ENCODE results near the gene AIFM3. TPM values are rescaled to one million over a fixed set of nuclear protein-coding genes. Genes with fewer than 3 reads are reported as not detected.

AIFM3 gene
- total RNA-seq, 1 donor from 2014 or later = under 0.01 TPM

DNA sequence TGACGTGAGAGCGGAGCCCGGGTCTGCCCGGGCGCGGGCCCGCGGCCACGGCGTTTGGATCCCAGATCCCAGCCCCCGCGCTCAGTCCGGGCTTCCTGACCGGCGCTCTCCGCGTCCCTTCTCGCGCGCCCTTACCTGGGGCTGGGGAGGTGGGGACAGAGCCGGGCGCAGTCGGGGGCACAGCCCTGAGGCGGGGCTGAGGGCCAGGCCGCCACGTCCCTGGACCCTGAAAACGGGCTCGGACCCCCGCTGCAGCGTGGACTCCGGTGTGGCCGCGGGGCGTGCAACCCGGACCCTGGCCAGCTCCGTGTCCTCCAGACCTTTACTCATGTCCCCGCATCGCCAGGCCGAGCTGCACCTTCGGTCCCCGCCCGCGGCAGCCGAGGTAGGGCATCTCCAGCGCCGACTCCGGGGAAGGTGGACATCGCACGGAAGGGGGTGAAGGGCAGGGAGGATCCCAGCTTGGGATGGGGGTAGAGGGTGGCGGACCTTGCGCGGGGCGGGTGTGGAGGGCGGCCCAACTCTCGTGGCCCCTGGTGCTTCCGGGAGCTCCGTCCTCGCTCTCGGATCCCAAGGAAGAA lies 9.9 kb upstream of the AIFM3 start:
- H3K36me3 ChIP-seq (ENCODE audit: control insufficient read depth in 3 of 3, insufficient read depth in 3 of 3, low read length in 3 of 3) = peaks cover 0 to 10% (median 7%) of the 10 kb centered on the region in 3 donors
- peak overlapping the region; percentile 62 to 82 (median 68) for H3K4me3 ChIP-seq (ENCODE audit: low read length in 3 of 3)
- no peak overlapping the region for H3K27ac ChIP-seq (ENCODE audit: low read depth, low read length)
- H3K27me3 ChIP-seq (ENCODE audit: control insufficient read depth in 3 of 3, insufficient read depth in 3 of 3, low read length in 3 of 3) = peaks cover 2 to 3% (median 3%) of the 10 kb centered on the region in 3 donors
- H3K4me1 ChIP-seq (ENCODE audit: control insufficient read depth in 3 of 3, insufficient read depth in 3 of 3, low read length in 3 of 3) = peaks cover 17 to 37% (median 26%) of the 10 kb centered on the region in 3 donors
- peak overlapping the region; percentile 51 to 77 (median 56) for H3K9ac ChIP-seq (ENCODE audit: low read depth in 1 of 3, low read length in 3 of 3)
- H3K9me3 ChIP-seq (ENCODE audit: control insufficient read depth in 3 of 3, low read length in 3 of 3) = no peaks in the 10 kb centered on the region

DNA sequence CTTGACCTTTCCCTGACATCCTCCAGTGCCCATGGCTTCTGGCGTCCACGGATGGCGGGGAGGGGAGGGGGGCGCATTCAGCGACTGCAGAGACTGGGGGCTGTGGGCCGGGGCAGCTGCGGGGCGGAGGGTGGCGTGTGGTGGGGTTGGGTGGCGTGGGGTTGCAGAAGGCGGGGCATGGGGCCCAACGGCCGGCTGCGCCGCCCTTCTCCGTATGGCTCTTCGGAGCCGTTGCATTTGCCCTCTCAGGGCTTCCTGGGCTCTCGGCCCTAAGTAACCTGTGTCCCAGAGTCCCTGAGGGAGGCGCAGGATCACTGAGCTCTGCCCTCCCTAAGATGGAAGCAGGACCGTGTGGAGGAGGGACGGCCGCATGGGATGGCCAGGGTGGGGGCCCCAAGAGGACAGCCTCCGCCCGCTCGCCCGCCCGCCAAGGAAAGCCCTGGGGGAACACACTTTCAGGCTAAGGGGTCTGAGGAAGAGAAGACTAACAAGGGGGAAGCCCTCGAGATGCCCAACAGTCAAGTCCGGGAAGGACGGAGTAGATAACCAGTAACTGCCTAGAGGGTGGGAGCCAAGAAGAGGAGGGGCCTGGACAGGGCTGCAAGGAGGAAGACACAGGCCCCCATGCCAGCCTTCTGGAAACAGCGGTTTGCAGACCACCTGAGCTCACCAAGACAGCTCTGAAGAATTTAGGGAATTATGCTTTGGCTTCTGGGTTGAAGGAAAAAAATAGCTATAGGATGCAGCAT lies 9.2 kb upstream of the AIFM3 start:
- Histone ChIP-seq H3K27me3 (ENCODE audit: control insufficient read depth in 3 of 3, insufficient read depth in 3 of 3, low read length in 3 of 3) (peaks cover 6 to 8% (median 7%) of the 10 kb centered on the region in 3 donors), H3K9ac (ENCODE audit: low read depth in 1 of 3, low read length in 3 of 3) (peak overlapping the region; percentile 51 to 77 (median 56)), H3K4me1 (ENCODE audit: control insufficient read depth in 3 of 3, insufficient read depth in 3 of 3, low read length in 3 of 3) (peaks cover 17 to 31% (median 23%) of the 10 kb centered on the region in 3 donors), H3K27ac (ENCODE audit: low read depth, low read length) (no peak overlapping the region), H3K36me3 (ENCODE audit: control insufficient read depth in 3 of 3, insufficient read depth in 3 of 3, low read length in 3 of 3) (peaks cover 0 to 7% (median 5%) of the 10 kb centered on the region in 3 donors), H3K4me3 (ENCODE audit: low read length in 3 of 3) (peak overlapping the region; percentile 62 to 82 (median 68)), H3K9me3 (ENCODE audit: control insufficient read depth in 3 of 3, low read length in 3 of 3) (no peaks in the 10 kb centered on the region)

DNA sequence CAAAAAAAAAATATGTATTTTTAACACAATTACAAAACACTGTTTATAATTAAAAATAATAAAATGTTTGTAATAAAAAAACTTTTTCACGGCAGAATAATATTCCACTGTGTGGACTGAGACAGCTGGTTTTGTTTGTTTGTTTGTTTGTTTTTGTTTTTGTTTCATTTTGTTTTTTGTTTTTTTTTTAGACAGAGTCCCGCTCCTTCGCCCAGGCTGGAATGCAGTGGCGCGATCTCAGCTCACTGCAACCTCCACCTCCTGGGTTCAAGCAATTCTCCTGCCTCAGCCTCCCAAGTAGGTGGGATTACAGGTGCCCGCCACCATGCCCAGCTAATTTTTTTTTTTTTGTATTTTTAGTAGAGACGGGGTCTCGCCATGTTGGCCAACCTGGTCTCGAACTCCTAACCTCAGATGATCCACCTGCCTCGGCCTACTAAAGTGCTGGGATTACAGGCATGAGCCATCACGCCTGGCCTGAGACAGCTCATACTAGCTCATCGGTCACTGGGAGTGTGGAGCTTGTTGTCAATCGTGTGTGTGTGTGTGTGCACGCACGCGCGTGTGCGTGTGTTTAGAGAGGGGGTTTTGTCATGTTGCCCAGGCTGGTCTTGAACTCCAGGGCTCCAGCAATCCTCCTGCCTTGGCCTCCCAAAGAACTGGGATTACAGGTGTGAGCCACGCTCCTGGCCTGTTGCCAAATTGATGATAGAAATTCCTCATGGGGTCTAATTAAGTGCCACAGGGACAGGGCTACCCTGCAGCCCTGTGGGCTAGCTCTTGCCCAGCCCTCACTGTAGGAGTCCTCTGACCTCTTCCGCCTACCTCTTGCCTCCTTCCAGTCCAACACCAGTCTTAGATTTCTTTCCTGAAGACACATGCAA lies 7.2 kb upstream of the AIFM3 start:
- H3K27me3 ChIP-seq (ENCODE audit: control insufficient read depth in 3 of 3, insufficient read depth in 3 of 3, low read length in 3 of 3) = peaks cover 23 to 27% (median 24%) of the 10 kb centered on the region in 3 donors
- H3K36me3 ChIP-seq (ENCODE audit: control insufficient read depth in 3 of 3, insufficient read depth in 3 of 3, low read length in 3 of 3) = no peaks in the 10 kb centered on the region
- peaks cover 20 to 26% (median 20%) of the 10 kb centered on the region in 3 donors for H3K4me1 ChIP-seq (ENCODE audit: control insufficient read depth in 3 of 3, insufficient read depth in 3 of 3, low read length in 3 of 3)
- no peak overlapping the region for H3K27ac ChIP-seq (ENCODE audit: low read depth, low read length)
- no peaks in the 10 kb centered on the region for H3K9me3 ChIP-seq (ENCODE audit: control insufficient read depth in 3 of 3, low read length in 3 of 3)
- no peak overlapping the region for H3K4me3 ChIP-seq (ENCODE audit: low read length in 3 of 3)
- H3K9ac ChIP-seq (ENCODE audit: low read depth in 1 of 3, low read length in 3 of 3) = no peak overlapping the region

DNA sequence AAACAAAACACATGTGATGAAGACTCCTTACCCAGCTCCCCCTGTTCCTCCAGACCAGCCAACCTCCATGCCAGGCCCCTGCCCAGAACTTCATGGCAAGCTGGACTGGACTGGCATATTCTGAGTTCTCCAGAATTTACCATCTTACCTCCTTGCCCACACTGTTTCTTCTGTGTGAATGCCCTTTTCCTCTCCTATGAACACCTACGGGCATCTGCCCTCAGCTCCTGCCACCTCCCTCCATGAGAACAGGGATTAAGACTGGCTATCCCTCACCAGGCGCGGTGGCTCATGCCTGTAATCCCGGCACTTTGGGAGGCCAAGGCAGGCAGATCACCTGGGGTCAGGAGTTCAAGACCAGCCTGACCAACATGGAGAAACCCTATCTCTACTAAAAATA lies 6.4 kb upstream of the AIFM3 start:
- H3K9me3 ChIP-seq (ENCODE audit: control insufficient read depth in 3 of 3, low read length in 3 of 3) = no peaks in the 10 kb centered on the region
- no peak overlapping the region for H3K27ac ChIP-seq (ENCODE audit: low read depth, low read length)
- H3K27me3 ChIP-seq (ENCODE audit: control insufficient read depth in 3 of 3, insufficient read depth in 3 of 3, low read length in 3 of 3) = peaks cover 24 to 32% (median 27%) of the 10 kb centered on the region in 3 donors
- peaks cover 20 to 26% (median 22%) of the 10 kb centered on the region in 3 donors for H3K4me1 ChIP-seq (ENCODE audit: control insufficient read depth in 3 of 3, insufficient read depth in 3 of 3, low read length in 3 of 3)
- no peaks in the 10 kb centered on the region for H3K36me3 ChIP-seq (ENCODE audit: control insufficient read depth in 3 of 3, insufficient read depth in 3 of 3, low read length in 3 of 3)
- no peak overlapping the region for H3K9ac ChIP-seq (ENCODE audit: low read depth in 1 of 3, low read length in 3 of 3)
- H3K4me3 ChIP-seq (ENCODE audit: low read length in 3 of 3) = no peak overlapping the region

DNA sequence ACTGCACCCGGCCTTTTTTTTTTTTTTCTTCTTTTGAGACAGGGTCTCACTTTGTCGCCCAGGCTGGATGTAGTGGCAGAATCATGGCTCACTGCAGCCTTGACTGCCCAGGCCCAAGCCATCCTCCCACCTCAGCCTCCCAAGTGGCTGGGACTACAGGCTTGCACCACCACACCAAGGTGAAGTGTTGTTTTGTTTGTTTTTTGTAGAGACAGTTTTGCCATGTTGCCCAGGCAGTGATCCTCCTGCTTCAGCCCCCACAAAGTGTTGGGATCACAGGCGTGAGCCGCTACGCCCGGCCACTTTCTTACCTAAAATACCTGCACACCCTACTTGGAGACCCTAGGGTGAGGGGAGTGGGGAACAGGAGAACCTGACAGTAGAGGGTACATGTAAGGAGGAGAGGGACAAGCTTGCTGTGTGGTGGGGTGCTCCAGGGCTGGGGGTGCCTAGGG lies 4.5 kb upstream of the AIFM3 start:
- no peak overlapping the region for H3K9ac ChIP-seq (ENCODE audit: low read depth in 1 of 3, low read length in 3 of 3)
- H3K4me1 ChIP-seq (ENCODE audit: control insufficient read depth in 3 of 3, insufficient read depth in 3 of 3, low read length in 3 of 3) = peaks cover 6 to 8% (median 7%) of the 10 kb centered on the region in 3 donors
- no peak overlapping the region for H3K27ac ChIP-seq (ENCODE audit: low read depth, low read length)
- no peaks in the 10 kb centered on the region for H3K9me3 ChIP-seq (ENCODE audit: control insufficient read depth in 3 of 3, low read length in 3 of 3)
- no peak overlapping the region for H3K4me3 ChIP-seq (ENCODE audit: low read length in 3 of 3)
- no peaks in the 10 kb centered on the region for H3K36me3 ChIP-seq (ENCODE audit: control insufficient read depth in 3 of 3, insufficient read depth in 3 of 3, low read length in 3 of 3)
- H3K27me3 ChIP-seq (ENCODE audit: control insufficient read depth in 3 of 3, insufficient read depth in 3 of 3, low read length in 3 of 3) = peaks cover 21 to 34% (median 28%) of the 10 kb centered on the region in 3 donors

DNA sequence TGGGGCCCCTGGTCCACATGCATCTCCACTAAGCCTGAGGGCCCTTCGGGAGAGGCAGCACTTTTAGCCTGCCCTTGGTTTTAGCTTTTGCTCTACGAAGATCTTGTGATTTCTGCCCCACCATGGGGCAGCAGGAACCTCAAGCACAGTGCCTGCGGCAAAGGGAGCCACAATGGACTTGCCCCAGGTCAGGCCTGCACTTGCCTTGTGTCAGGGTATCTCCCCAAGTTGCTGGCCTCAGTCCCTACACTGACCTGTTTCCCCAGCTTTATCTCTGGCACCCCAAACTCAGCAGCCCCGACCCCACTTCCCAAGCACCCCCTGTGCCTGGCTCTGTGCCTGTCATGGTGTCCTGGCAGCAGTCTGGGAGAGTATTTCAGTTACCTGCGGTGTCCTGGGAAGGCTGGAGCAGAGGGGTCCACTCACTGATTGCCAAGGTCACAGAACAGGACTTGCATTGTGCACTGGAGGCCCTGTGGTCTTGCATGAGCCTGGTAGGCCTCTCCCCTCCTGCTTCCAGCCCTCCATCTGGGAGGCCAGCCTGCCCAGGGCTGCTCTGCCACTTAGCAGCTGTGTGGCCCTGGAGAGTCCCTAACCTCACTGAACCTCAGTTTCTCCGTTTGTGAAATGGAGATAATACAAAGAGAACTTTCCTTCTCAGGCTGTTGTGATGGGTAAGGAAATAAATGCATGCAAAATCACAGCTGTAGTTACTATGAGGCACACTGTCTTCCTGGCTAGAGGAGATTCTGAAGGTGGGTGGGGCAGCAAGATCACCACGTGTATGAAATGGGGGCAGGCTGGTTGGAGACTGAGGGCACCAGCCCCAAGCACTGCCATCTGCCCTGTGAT lies 3.6 kb upstream of the AIFM3 start:
- H3K27ac ChIP-seq (ENCODE audit: low read depth, low read length) = no peak overlapping the region
- no peak overlapping the region for H3K4me3 ChIP-seq (ENCODE audit: low read length in 3 of 3)
- no peaks in the 10 kb centered on the region for H3K9me3 ChIP-seq (ENCODE audit: control insufficient read depth in 3 of 3, low read length in 3 of 3)
- H3K9ac ChIP-seq (ENCODE audit: low read depth in 1 of 3, low read length in 3 of 3) = no peak overlapping the region
- H3K27me3 ChIP-seq (ENCODE audit: control insufficient read depth in 3 of 3, insufficient read depth in 3 of 3, low read length in 3 of 3) = peaks cover 21 to 34% (median 28%) of the 10 kb centered on the region in 3 donors
- H3K36me3 ChIP-seq (ENCODE audit: control insufficient read depth in 3 of 3, insufficient read depth in 3 of 3, low read length in 3 of 3) = no peaks in the 10 kb centered on the region
- H3K4me1 ChIP-seq (ENCODE audit: control insufficient read depth in 3 of 3, insufficient read depth in 3 of 3, low read length in 3 of 3) = peaks cover 0 to 5% (median 3%) of the 10 kb centered on the region in 3 donors

DNA sequence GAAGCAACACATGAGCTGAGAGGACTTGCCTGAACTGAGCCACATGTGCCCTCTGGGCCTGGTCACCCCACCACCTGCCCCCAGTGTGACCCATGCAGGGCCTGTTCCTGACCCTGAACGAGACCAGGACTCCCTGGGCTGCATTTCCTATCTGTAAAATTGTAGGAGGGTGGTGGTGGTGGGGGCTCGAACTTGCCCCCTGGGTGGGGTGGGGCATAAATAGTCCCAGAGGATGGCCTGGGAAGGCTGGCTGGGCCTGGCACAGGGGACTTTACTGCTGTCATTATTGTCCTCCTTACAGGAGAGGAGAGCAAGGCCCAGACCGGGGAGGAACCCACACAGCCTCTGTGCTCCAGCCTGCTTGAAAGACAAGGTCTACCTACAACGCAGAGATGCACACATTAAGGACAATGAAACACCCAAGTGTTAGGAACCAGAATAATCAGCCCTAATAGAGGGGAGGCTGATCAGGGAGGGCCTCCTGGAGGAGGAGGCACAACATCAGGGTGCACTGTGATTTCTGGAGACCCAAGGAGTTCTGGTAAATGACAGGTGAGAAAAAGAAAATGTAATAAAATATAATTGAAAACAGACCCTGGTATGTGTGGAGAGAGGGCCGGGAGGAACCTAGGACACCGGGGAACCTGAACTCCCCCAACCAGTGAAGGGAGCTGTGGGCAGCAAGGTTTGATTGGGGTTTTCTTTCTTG lies 2.8 kb upstream of the AIFM3 start:
- H3K27ac ChIP-seq (ENCODE audit: low read depth, low read length) = no peak overlapping the region
- peaks cover 21 to 34% (median 28%) of the 10 kb centered on the region in 3 donors for H3K27me3 ChIP-seq (ENCODE audit: control insufficient read depth in 3 of 3, insufficient read depth in 3 of 3, low read length in 3 of 3)
- H3K9ac ChIP-seq (ENCODE audit: low read depth in 1 of 3, low read length in 3 of 3) = peak overlapping the region in 1 of 3 donors; percentile 3
- no peaks in the 10 kb centered on the region for H3K36me3 ChIP-seq (ENCODE audit: control insufficient read depth in 3 of 3, insufficient read depth in 3 of 3, low read length in 3 of 3)
- H3K9me3 ChIP-seq (ENCODE audit: control insufficient read depth in 3 of 3, low read length in 3 of 3) = no peaks in the 10 kb centered on the region
- H3K4me1 ChIP-seq (ENCODE audit: control insufficient read depth in 3 of 3, insufficient read depth in 3 of 3, low read length in 3 of 3) = peaks cover 0 to 5% (median 3%) of the 10 kb centered on the region in 3 donors
- no peak overlapping the region for H3K4me3 ChIP-seq (ENCODE audit: low read length in 3 of 3)

DNA sequence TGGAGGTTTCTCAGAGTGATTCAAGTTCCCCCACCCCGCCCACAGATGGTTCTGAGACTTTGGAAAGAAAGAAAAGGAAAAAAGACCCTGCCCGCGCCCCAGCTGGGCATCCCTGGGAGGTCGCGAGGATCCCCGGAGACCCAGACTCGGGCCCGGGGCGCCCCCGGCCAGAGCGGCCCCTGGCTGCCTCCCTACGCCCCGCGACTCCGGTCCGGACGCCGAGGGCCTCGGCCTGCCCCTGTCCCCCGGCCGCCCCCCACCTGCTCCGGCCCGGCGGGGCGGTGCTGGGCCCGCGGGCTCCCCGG lies 2.3 kb upstream of the AIFM3 start:
- peaks cover 21 to 34% (median 28%) of the 10 kb centered on the region in 3 donors for H3K27me3 ChIP-seq (ENCODE audit: control insufficient read depth in 3 of 3, insufficient read depth in 3 of 3, low read length in 3 of 3)
- H3K36me3 ChIP-seq (ENCODE audit: control insufficient read depth in 3 of 3, insufficient read depth in 3 of 3, low read length in 3 of 3) = no peaks in the 10 kb centered on the region
- peaks cover 0 to 5% (median 3%) of the 10 kb centered on the region in 3 donors for H3K4me1 ChIP-seq (ENCODE audit: control insufficient read depth in 3 of 3, insufficient read depth in 3 of 3, low read length in 3 of 3)
- H3K9ac ChIP-seq (ENCODE audit: low read depth in 1 of 3, low read length in 3 of 3) = peak overlapping the region in 1 of 3 donors; percentile 3
- no peak overlapping the region for H3K4me3 ChIP-seq (ENCODE audit: low read length in 3 of 3)
- no peaks in the 10 kb centered on the region for H3K9me3 ChIP-seq (ENCODE audit: control insufficient read depth in 3 of 3, low read length in 3 of 3)
- H3K27ac ChIP-seq (ENCODE audit: low read depth, low read length) = no peak overlapping the region

Measured in skeletal muscle tissue (tissue), 4 donors.